ENCODE results near the gene GNB1L.

GRCh38 chr22:19739911-19740449 is 114.7 kb downstream of the GNB1L start:
- no peak for TF ChIP-seq GATA2 (IDR thresholded peaks at IDR 0.05; ENCODE audit: low read depth, low read length)
- no peak for TF ChIP-seq GATA3 (IDR thresholded peaks at IDR 0.05; ENCODE audit: low read depth, low read length)

Measured in SH-SY5Y (cell line).